DND-41 (cell line): ENCODE measurements around the gene STPG4.
A peak's percentile ranks its signal among the peaks of the same experiment; 100 is the strongest.

Experiments
- ATAC-seq: fragments of 200-7000 bp; cut with Tn5 transposase; 3 replicates; pipeline ENCODE4 v1.9.1; 2021; ENCODE audit warnings: low read depth; ENCODE audit not compliant: insufficient read depth
- DNase-seq: peaks from one replicate; pipeline ENCODE4 v3.0.0-alpha.2; 2020
- H2AFZ ChIP-seq: 2 replicates; pipeline ENCODE4 v1.6.0; 2012; ENCODE audit warnings: low read depth, low read length
- H3K27ac ChIP-seq: 2 replicates; pipeline ENCODE4 v1.5.1; 2012; ENCODE audit warnings: low read length, inconsistent platforms
- H3K27me3 ChIP-seq: fragments of 200-600 bp; sonication (generic); 2 replicates; pipeline ENCODE4 v1.6.0; 2012; ENCODE audit warnings: low read length, mild to moderate bottlenecking, inconsistent platforms; ENCODE audit not compliant: insufficient read depth, poor library complexity
- H3K36me3 ChIP-seq: 2 replicates; pipeline ENCODE4 v1.5.1; 2012; ENCODE audit warnings: low read length, inconsistent platforms; ENCODE audit not compliant: insufficient read depth
- H3K4me1 ChIP-seq: 2 replicates; pipeline ENCODE4 v1.5.1; 2012; ENCODE audit warnings: mild to moderate bottlenecking, low read length; ENCODE audit not compliant: insufficient read depth
- H3K4me2 ChIP-seq: 2 replicates; pipeline ENCODE4 v1.6.0; 2012; ENCODE audit warnings: mild to moderate bottlenecking, moderate library complexity, low read length, inconsistent platforms; ENCODE audit not compliant: insufficient read depth
- H3K4me3 ChIP-seq, 2 experiments: fragments of 200-600 bp in 1 of 2; shearing (Covaris generic) in 1 of 2; 2 replicates each; pipeline ENCODE4 v1.5.1; 2012 to 2016; ENCODE audit warnings: inconsistent platforms in 2 of 2, low read length in 2 of 2, mild to moderate bottlenecking in 2 of 2, low read depth in 1 of 2, moderate library complexity in 1 of 2
- H3K79me2 ChIP-seq: 2 replicates; pipeline ENCODE4 v1.6.0; 2012; ENCODE audit warnings: low read length, inconsistent platforms; ENCODE audit not compliant: insufficient read depth
- H3K9ac ChIP-seq: 2 replicates; pipeline ENCODE4 v1.6.0; 2012; ENCODE audit warnings: low read depth, mild to moderate bottlenecking, inconsistent platforms, low read length, moderate library complexity
- H3K9me3 ChIP-seq: 2 replicates; pipeline ENCODE4 v1.5.1; 2012; ENCODE audit warnings: low read length, moderate library complexity, mild to moderate bottlenecking, inconsistent platforms; ENCODE audit not compliant: insufficient read depth, severe bottlenecking
- H4K20me1 ChIP-seq: 2 replicates; pipeline ENCODE4 v1.6.0; 2012; ENCODE audit warnings: low read length; ENCODE audit not compliant: insufficient read depth
- CTCF ChIP-seq: IDR thresholded peaks from 2 replicates; pipeline ENCODE4 v1.5.1; 2012; ENCODE audit warnings: borderline replicate concordance, low read length, moderate library complexity, mild to moderate bottlenecking; ENCODE audit not compliant: poor library complexity, severe bottlenecking; ENCODE audit errors: extremely low read depth
- EZH2 ChIP-seq: IDR thresholded peaks from 3 replicates; pipeline ENCODE4 v1.6.1; 2012; ENCODE audit warnings: borderline replicate concordance, low read depth, mild to moderate bottlenecking, moderate library complexity, low read length, inconsistent platforms; ENCODE audit not compliant: severe bottlenecking

Gene STPG4

DNA sequence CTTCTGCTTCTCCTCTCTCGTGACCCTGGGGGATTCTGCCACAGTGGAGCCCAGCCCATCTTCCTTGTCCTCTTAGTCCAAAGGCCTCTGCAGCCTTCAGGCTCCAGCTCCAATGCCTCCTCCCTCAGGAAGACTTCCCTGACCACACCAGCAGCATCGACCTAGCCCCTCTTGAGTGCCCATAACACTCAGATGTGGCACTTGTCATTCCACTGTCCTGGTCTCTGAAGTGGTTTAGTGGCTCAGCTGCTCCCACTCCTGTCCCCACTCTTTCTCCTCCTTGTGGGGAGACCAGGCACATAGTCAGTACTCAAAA, 97.5 kb downstream of the STPG4 start:
- DNase-seq, result no peak
- no peak overlapping the region for H3K9ac ChIP-seq
- H3K27ac ChIP-seq, result peak overlapping the region; percentile 25; the same call in 1 of the 2 replicates
- ATAC-seq, result peak; percentile 24; the same call in 2 of the 3 replicates
- H2AFZ ChIP-seq, result no peak overlapping the region
- no peaks in the 10 kb centered on the region for H3K79me2 ChIP-seq
- no peak for TF ChIP-seq CTCF
- no peak for TF ChIP-seq EZH2
- no peaks in the 10 kb centered on the region for H3K4me1 ChIP-seq
- no peaks in the 10 kb centered on the region for H3K9me3 ChIP-seq
- H3K36me3 ChIP-seq, result peaks cover 72% of the 10 kb centered on the region
- no peak overlapping the region for H3K4me2 ChIP-seq
- H3K4me3 ChIP-seq, result no peak overlapping the region
- no peaks in the 10 kb centered on the region for H3K27me3 ChIP-seq
- H4K20me1 ChIP-seq, result peaks cover 7% of the 10 kb centered on the region; the same call in 1 of the 2 replicates

DNA sequence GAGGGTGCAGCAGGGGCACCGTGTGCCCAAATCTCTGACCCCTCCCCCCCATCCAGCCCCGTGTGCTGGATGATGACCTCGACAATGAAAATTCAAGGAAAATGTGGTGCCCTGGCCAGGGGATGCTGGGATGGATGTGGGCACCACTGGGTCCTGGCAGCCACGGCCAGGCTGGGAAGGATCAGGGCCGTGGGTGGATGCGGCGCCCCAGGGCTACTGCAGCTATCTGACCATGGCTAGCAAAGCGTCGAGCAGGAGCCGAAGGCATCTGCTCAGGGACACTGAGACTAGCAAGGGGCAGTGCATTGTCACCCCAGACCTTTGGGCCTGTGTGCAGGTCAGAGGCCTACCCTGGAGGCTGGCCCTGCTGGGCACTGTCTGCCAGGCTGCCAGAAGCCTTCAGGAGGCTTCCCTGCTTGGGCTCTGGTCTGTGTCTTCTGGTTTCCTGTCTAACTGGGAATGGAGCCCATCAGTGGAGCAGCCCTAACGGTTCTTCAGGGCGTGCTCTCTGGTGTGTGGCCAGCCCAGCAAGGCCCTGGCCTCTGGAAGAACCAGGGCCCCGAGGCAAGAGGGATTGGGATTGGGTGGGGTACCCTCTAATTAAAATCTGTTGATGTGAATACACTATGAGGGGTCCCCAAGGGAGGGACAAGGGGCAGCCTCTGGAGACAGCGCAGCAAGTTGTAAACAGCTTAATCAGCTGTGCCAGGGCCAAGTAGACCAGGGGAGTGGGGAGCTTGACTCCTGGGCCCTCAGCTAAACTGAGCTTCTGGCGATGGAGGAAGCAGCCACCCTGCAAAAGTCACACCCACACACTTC, 98.0 kb downstream of the STPG4 start:
- peaks cover 7% of the 10 kb centered on the region; the same call in 1 of the 2 replicates for H4K20me1 ChIP-seq
- H3K4me1 ChIP-seq, result no peaks in the 10 kb centered on the region
- no peaks in the 10 kb centered on the region for H3K27me3 ChIP-seq
- no peak for DNase-seq
- H3K4me3 ChIP-seq, result no peak overlapping the region
- no peak for ATAC-seq
- no peak overlapping the region for H3K4me2 ChIP-seq
- H3K9me3 ChIP-seq, result no peaks in the 10 kb centered on the region
- H3K79me2 ChIP-seq, result no peaks in the 10 kb centered on the region
- peak overlapping the region; percentile 25; the same call in 1 of the 2 replicates for H3K27ac ChIP-seq
- H3K9ac ChIP-seq, result no peak overlapping the region
- no peak overlapping the region for H2AFZ ChIP-seq
- H3K36me3 ChIP-seq, result peaks cover 72% of the 10 kb centered on the region
- TF ChIP-seq CTCF, result no peak
- TF ChIP-seq EZH2, result no peak

DNA sequence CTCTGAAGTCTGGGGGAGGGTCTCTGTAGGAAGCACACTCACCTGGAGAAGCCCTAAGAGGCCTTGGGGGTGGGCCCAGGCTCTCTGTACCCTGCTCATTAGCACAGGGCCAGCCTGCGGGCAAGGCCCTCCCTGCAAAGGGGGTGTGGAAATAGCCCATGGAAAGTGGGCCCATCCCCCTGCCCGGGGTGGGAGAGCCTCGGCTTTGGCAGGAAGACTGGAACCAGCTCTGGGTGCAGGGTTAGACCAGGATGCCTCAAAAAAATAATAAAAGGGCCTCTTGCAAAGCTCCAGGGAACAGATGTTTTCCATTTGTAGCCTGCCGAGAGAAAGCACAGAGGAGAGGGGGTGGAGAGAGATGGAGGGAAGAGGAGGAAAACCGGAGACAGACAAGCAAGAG, 98.7 kb downstream of the STPG4 start:
- Histone ChIP-seq H3K79me2 (no peaks in the 10 kb centered on the region), H3K27me3 (no peaks in the 10 kb centered on the region), H3K9ac (no peak overlapping the region), H3K4me1 (no peaks in the 10 kb centered on the region), H3K27ac (no peak overlapping the region), H3K9me3 (no peaks in the 10 kb centered on the region), H4K20me1 (peaks cover 7% of the 10 kb centered on the region; the same call in 1 of the 2 replicates), H3K4me2 (no peak overlapping the region), H3K4me3 (no peak overlapping the region), H2AFZ (no peak overlapping the region), H3K36me3 (peaks cover 72% of the 10 kb centered on the region)
- no peak for ATAC-seq
- TF ChIP-seq EZH2 (no peak), CTCF (no peak)
- DNase-seq, result no peak
